ENCODE measurements around the gene TERT. TPM values are rescaled to one million over a fixed set of nuclear protein-coding genes. Genes with fewer than 3 reads are reported as not detected.

TERT gene
- total and polyA plus RNA-seq, 2 experiments from 2014 or later = 0.08 TPM; not detected in 1

DNA sequence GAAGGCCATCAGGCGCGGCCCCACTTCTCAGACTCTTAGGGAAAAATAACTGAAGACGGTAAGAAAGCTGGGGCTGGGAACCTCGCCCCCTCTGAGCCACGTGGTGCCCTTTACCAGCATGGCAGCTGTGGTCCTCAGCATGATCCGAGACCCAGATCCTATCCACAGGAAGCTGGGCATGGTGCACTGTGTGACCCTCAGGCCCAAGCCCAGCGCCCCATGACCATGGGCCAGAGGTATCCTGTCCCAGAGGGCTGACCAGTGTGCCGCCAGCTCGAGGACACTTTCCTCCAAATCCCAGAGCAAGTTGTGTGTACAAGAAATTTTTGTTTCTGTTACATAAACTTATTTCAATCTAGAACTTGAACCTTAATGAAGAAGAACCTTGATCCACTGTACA lies 28.1 kb downstream of the TERT start:
- Histone ChIP-seq H3K9me2 (replicated peaks; ENCODE audit: insufficient read depth) (no peaks in the 10 kb centered on the region), H3K9me3 (ENCODE audit: low read depth) (no peaks in the 10 kb centered on the region), H3K4me2 (no peak overlapping the region), H3K4me3 (no peak overlapping the region), H3K36me3 (replicated peaks; ENCODE audit: insufficient read depth, low read depth) (no peaks in the 10 kb centered on the region), H3K27me3 (no peaks in the 10 kb centered on the region), H3K79me2 (no peaks in the 10 kb centered on the region), H3K27ac (no peak overlapping the region), H3K4me1 (ENCODE audit: insufficient read depth) (no peaks in the 10 kb centered on the region), H2AFZ (no peak overlapping the region), H4K20me1 (ENCODE audit: insufficient read depth, poor library complexity, severe bottlenecking) (no peaks in the 10 kb centered on the region)
- TF ChIP-seq EZH2 (IDR thresholded peaks at IDR 0.05; ENCODE audit: borderline replicate concordance) (no peak), CTCF (IDR thresholded peaks at IDR 0.05; ENCODE audit: poor library complexity) (no peak), EZH2phosphoT487 (IDR thresholded peaks at IDR 0.05; ENCODE audit: low read depth, severe bottlenecking, unreplicated experiment) (no peak)
- WGBS (ENCODE audit: low lambda C conversion rate, missing lambda C conversion rate) = 94% methylated on average over 9 of the region's 9 CpGs
- DNase-seq (ENCODE audit: low spot score) = no peak

DNA sequence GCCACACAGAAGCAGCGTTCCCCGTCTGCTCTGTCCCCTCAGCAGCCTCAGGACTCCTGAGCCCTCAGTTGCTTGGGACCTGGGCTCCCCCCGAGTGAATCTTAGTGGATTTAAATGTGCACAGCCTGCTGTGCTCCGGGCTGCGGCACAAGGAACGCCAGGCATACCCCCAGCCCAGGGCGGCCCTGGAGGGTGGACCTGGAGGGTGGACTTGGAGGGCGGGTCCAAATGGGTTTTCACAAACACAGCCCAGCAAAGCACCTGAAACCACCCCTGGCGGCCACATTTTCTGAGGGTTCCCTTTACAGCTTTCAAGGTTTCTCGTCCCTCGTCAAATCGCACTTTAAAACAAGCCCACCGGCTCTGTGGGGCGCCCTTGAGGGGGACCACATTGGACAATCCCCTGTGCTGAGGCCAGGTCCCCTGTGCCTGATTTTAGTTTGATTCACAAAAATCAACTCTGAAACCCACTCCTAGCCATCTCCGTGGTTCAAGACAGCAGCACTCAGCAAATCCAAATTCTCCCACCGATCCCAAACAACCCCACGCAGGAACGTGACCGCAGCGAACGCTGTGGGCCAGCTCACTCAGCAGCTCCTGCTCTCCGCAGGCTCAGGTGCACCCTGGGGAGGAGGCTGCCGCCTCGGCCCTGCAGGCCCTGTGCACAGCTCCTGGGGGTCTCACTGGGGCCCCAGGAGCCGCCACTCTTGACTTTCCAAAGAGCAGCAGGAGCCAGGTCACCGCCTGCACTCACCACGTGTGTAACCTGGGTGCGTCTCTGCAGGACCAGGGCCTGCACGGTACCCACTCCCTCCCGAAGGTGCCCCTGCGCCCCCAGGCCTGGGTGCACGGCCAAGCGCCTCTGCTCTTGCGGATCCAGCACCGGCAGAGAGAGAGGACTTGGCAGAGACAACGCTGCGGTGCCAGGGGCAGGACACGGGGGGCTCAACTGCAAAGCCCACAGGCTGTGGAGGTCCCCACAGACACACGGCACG lies 29.1 kb downstream of the TERT start:
- Histone ChIP-seq H3K4me3 (no peak overlapping the region), H3K9me2 (replicated peaks; ENCODE audit: insufficient read depth) (no peaks in the 10 kb centered on the region), H3K27me3 (no peaks in the 10 kb centered on the region), H4K20me1 (ENCODE audit: insufficient read depth, poor library complexity, severe bottlenecking) (no peaks in the 10 kb centered on the region), H3K4me1 (ENCODE audit: insufficient read depth) (no peaks in the 10 kb centered on the region), H3K36me3 (replicated peaks; ENCODE audit: insufficient read depth, low read depth) (no peaks in the 10 kb centered on the region), H2AFZ (no peak overlapping the region), H3K79me2 (no peaks in the 10 kb centered on the region), H3K27ac (no peak overlapping the region), H3K4me2 (no peak overlapping the region), H3K9me3 (ENCODE audit: low read depth) (no peaks in the 10 kb centered on the region)
- DNase-seq (ENCODE audit: low spot score) = no peak
- TF ChIP-seq CTCF (IDR thresholded peaks at IDR 0.05; ENCODE audit: poor library complexity) (no peak), EZH2 (IDR thresholded peaks at IDR 0.05; ENCODE audit: borderline replicate concordance) (no peak), EZH2phosphoT487 (IDR thresholded peaks at IDR 0.05; ENCODE audit: low read depth, severe bottlenecking, unreplicated experiment) (no peak)
- 95% methylated on average over 37 of the region's 40 CpGs for WGBS (ENCODE audit: low lambda C conversion rate, missing lambda C conversion rate)

GRCh38 chr5:1265026-1265425 lies 29.8 kb downstream of the TERT start:
- Histone ChIP-seq H2AFZ (no peak overlapping the region), H3K27ac (no peak overlapping the region), H3K79me2 (no peaks in the 10 kb centered on the region), H3K9me3 (ENCODE audit: low read depth) (no peaks in the 10 kb centered on the region), H3K27me3 (no peaks in the 10 kb centered on the region), H4K20me1 (ENCODE audit: insufficient read depth, poor library complexity, severe bottlenecking) (no peaks in the 10 kb centered on the region), H3K4me2 (no peak overlapping the region), H3K9me2 (replicated peaks; ENCODE audit: insufficient read depth) (no peaks in the 10 kb centered on the region), H3K4me3 (no peak overlapping the region), H3K36me3 (replicated peaks; ENCODE audit: insufficient read depth, low read depth) (no peaks in the 10 kb centered on the region), H3K4me1 (ENCODE audit: insufficient read depth) (no peaks in the 10 kb centered on the region)
- TF ChIP-seq CTCF (IDR thresholded peaks at IDR 0.05; ENCODE audit: poor library complexity) (no peak), EZH2phosphoT487 (IDR thresholded peaks at IDR 0.05; ENCODE audit: low read depth, severe bottlenecking, unreplicated experiment) (no peak), EZH2 (IDR thresholded peaks at IDR 0.05; ENCODE audit: borderline replicate concordance) (no peak)
- DNase-seq (ENCODE audit: low spot score) = no peak
- 90% methylated on average over 15 of the region's 15 CpGs for WGBS (ENCODE audit: low lambda C conversion rate, missing lambda C conversion rate)

All from hepatocyte (in vitro differentiated cells).